ENCODE results near the gene SIPA1L2. TPM values are rescaled to one million over a fixed set of nuclear protein-coding genes. Genes with fewer than 3 reads are reported as not detected.

SIPA1L2 gene
- total RNA-seq, 4 donors from 2014 or later: 2.4 to 25.1 (median 7.0) TPM

DNA sequence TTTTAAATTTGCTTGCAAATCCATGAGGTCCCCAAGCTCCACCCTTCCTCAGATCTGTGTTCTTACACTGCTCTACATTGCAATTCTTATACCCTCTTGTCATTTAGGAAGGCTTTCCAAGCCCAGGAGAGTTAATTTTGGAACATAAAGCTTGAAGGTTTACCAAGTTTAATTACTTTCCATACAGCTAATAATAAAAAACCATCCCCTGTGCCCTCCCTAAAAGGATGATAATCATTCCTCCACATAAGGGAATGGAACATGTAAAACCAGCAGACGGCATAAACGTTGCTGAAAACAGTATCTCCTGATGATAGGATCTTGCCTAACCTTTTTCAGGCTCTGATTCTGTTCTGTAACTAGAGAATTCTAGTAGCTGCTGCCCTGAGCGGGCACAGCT, 23.9 kb upstream of the SIPA1L2 start:
- Histone ChIP-seq H3K27ac (no peak overlapping the region), H3K27me3 (no peaks in the 10 kb centered on the region), H3K4me3 (no peak overlapping the region), H3K9me3 (no peaks in the 10 kb centered on the region), H3K36me3 (no peaks in the 10 kb centered on the region), H3K4me1 (no peaks in the 10 kb centered on the region)
- DNase-seq: no peak
- intact Hi-C loops (cut with DNase I; ENCODE audit: low total_unique reads): no loop called here
- TF ChIP-seq POLR2A (IDR thresholded peaks at IDR 0.05): no peak
- TF ChIP-seq, protein P1, sequence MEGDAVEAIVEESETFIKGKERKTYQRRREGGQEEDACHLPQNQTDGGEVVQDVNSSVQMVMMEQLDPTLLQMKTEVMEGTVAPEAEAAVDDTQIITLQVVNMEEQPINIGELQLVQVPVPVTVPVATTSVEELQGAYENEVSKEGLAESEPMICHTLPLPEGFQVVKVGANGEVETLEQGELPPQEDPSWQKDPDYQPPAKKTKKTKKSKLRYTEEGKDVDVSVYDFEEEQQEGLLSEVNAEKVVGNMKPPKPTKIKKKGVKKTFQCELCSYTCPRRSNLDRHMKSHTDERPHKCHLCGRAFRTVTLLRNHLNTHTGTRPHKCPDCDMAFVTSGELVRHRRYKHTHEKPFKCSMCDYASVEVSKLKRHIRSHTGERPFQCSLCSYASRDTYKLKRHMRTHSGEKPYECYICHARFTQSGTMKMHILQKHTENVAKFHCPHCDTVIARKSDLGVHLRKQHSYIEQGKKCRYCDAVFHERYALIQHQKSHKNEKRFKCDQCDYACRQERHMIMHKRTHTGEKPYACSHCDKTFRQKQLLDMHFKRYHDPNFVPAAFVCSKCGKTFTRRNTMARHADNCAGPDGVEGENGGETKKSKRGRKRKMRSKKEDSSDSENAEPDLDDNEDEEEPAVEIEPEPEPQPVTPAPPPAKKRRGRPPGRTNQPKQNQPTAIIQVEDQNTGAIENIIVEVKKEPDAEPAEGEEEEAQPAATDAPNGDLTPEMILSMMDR (IDR thresholded peaks at IDR 0.05): no peak

DNA sequence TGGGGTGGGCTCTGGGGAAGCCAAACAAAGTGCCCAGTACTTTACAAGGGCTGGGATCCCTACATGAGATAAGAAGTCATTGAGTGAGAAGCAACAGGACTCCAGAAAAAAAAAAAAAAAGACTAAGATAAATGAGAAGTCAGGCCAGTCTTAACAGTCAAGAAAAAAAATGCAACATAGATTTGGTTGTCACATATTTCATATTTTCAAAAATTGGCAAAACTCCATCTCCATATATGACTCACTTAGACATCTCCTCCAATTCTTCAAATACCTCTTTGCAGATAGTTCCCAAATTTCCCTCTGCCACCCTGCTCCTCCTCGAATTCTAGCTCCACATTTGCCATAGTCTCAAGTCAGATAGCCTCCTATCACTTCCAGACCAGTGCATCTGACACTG, 20.9 kb upstream of the SIPA1L2 start:
- H3K27ac ChIP-seq: no peak overlapping the region
- TF ChIP-seq POLR2A (IDR thresholded peaks at IDR 0.05): no peak
- TF ChIP-seq, protein P1 (IDR thresholded peaks at IDR 0.05): no peak
- no peak for DNase-seq
- H3K9me3 ChIP-seq: no peaks in the 10 kb centered on the region
- H3K36me3 ChIP-seq: no peaks in the 10 kb centered on the region
- H3K27me3 ChIP-seq: no peaks in the 10 kb centered on the region
- no peak overlapping the region for H3K4me3 ChIP-seq
- intact Hi-C loops (cut with DNase I; ENCODE audit: low total_unique reads): no loop called here
- H3K4me1 ChIP-seq: no peaks in the 10 kb centered on the region

DNA sequence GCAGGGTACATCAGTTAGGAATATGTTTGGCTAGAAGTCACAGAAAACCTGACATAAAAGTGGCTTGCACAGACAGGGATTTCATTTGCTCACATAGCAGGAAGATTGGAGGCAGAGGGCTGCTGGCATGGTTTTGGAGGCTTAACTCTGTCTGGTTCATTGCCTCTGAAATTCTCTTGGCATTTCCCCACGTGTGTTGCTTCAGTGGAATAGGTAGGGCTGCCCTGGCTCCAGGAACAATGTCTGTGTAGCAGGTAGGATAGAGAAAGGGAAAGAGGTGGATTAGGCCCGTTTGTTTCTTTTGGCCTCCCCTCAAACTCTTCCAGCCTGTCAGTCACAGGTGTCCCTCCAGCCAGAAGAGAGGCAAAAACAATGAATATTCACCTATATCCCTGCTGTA, 20.5 kb upstream of the SIPA1L2 start:
- H3K4me3 ChIP-seq: no peak overlapping the region
- H3K36me3 ChIP-seq: no peaks in the 10 kb centered on the region
- H3K9me3 ChIP-seq: no peaks in the 10 kb centered on the region
- DNase-seq: no peak
- H3K27ac ChIP-seq: no peak overlapping the region
- intact Hi-C loops (cut with DNase I; ENCODE audit: low total_unique reads): no loop called here
- no peak for TF ChIP-seq POLR2A (IDR thresholded peaks at IDR 0.05)
- TF ChIP-seq, protein P1 (IDR thresholded peaks at IDR 0.05): no peak
- H3K4me1 ChIP-seq: no peaks in the 10 kb centered on the region
- no peaks in the 10 kb centered on the region for H3K27me3 ChIP-seq

DNA sequence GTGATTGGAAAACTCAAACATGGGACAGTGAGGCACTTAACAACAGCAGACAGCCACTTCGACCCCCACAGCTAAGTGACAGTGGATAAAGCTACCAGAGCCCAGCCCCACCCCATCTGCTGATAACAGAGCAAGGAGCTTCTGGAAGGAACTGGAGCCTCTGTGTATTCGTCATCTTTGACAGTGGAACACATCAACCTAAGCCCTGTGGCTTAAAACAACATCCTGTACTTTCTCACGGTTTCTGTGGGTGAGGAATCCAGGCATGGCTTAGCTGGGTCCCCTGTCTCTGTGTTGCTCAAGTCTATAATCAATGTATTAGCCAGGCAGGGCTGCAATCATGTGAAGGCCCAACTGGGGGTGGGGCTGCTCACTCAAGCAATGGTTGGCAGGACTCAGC, 18.4 kb upstream of the SIPA1L2 start:
- no peaks in the 10 kb centered on the region for H3K36me3 ChIP-seq
- H3K9me3 ChIP-seq: no peaks in the 10 kb centered on the region
- H3K4me1 ChIP-seq: no peaks in the 10 kb centered on the region
- no peak for DNase-seq
- H3K27ac ChIP-seq: no peak overlapping the region
- no peak overlapping the region for H3K4me3 ChIP-seq
- TF ChIP-seq, protein P1 (IDR thresholded peaks at IDR 0.05): no peak
- no peak for TF ChIP-seq POLR2A (IDR thresholded peaks at IDR 0.05)
- no peaks in the 10 kb centered on the region for H3K27me3 ChIP-seq
- intact Hi-C loops (cut with DNase I; ENCODE audit: low total_unique reads): no loop called here

DNA sequence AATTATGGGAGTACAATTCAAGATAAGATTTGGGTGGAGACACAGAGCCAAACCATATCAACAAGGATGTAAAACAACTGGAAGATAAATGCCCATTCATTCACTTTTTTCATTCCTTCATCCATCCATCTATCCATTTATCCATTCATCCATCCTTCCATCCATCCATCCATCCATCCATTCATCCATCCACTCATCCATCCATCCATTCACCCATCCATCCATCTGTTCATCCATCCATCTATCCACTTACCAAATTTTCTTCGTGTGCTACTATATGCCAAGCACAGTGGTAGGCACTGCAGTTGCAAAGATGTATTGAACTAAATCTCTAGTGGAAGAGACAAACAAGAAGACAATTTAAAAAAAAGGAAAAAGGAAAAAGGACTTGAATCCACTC, 14.3 kb upstream of the SIPA1L2 start:
- intact Hi-C loops (cut with DNase I; ENCODE audit: low total_unique reads): no loop called here
- TF ChIP-seq, protein P1 (IDR thresholded peaks at IDR 0.05): no peak
- TF ChIP-seq POLR2A (IDR thresholded peaks at IDR 0.05): no peak
- H3K36me3 ChIP-seq: no peaks in the 10 kb centered on the region
- H3K9me3 ChIP-seq: no peaks in the 10 kb centered on the region
- H3K4me3 ChIP-seq: no peak overlapping the region
- no peak for DNase-seq
- H3K27ac ChIP-seq: no peak overlapping the region
- no peaks in the 10 kb centered on the region for H3K27me3 ChIP-seq
- no peaks in the 10 kb centered on the region for H3K4me1 ChIP-seq

Measured in uterus (tissue), 4 donors.